ENCODE measurements around the gene SLC6A18.
"Not testable (repeated sequence)": the region's sequence is repeated elsewhere in the genome, so short reads cannot be mapped to it uniquely, and the experiment has no call there.

Gene SLC6A18

DNA sequence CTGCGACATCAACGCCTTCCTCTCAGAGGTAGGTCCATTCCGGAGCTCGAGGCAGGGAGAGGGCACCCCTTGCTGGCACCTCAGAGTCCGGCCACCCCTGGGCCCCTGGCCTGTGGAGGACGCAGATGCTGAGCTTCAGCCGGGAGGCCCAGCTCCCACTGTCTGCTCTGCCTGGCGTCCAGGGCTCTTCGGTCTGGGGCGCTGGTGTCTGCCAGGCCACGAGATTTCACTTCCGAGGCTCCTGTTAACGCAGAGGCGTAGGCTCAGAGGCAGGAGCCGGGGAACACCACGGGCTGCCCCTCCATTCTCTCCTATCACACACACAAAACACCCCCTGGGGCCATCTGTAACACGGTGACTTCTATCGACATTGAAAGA lies 8.3 kb upstream of the SLC6A18 start:
- DNase-seq, result no peak

DNA sequence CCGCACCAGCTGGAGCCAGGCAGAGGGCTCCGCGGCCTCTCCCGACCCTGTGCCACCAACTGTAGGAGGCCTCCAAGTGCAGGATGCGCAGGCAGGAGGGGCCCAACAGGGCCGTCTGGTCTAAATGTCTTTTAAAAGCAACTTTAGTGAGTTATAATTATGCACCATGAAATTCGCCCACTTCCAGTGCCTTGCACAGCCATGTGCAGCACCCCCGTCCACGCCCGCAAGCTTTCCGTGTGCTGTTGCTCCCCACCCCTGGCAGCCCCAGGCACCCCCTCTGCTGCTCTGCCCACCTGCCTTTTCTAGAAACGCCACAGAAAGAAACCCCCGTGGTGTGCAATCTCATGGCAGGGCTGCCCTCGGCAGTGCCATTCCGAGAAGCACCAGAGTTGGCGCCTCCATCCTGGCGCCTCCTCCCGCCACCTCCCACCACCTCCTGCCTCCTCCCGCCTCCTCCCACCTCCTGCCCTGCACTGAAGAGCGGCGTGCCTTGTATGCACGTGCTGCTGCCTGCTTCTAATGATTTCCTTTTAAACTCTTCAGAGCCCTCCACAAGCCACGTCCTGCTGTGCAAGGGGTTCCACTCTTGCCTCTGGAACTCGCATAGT lies 7.5 kb upstream of the SLC6A18 start:
- DNase-seq, result no peak

DNA sequence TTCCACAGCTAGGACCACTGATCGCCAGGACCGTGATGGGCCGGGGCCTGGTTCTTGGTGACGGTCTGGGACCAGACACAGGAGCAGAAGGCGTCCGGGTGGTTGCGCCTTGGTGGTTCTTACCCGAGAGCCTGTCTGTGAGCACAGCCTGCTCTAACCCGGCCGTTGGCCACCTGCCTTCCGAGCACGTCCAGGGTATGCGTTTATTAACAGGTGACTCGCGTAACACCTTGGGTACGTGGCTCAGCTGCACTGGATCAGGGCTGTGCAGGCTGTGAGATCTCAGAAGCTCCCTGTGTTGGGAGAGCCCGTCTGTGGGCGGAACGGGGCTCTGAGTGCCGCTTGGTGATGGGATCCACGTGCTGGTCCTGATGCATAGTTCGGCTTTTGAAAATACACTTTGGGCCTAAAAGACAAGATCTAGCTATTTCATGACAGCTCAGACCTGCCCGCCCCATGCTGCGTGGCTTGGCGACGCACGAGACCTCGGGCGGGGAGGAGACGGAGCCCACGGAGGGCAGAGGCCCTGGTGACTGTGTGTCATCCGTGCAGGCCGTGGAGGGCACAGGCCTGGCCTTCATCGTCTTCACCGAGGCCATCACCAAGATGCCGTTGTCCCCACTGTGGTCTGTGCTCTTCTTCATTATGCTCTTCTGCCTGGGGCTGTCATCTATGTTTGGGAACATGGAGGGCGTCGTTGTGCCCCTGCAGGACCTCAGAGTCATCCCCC lies 6.7 kb upstream of the SLC6A18 start:
- no peak for DNase-seq

DNA sequence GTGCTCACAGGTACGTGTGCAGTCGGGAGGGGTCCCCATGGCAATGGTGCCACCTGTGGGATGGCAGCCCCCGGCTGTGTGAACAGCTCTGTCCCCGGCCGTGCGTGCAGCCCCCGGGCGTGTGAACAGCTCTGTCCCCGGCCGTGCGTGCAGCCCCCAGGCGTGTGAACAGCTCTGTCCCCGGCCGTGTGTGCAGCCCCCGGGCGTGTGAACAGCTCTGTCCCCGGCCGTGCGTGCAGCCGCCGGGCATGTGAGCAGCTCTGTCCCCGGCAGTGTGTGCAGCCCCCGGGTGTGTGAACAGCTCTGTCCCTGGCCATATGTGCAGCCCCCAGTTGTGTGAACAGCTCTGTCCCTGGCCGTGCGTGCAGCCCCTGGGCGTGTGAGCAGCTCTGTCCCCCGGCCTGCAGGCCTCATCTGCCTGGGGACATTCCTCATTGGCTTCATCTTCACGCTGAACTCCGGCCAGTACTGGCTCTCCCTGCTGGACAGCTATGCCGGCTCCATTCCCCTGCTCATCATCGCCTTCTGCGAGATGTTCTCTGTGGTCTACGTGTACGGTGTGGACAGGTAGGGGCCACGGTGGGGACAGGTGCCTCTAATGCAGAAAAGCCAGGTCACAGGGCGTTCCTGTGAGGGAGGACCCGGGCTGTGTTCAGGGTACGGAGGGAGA lies 5.9 kb upstream of the SLC6A18 start:
- no peak for DNase-seq

DNA sequence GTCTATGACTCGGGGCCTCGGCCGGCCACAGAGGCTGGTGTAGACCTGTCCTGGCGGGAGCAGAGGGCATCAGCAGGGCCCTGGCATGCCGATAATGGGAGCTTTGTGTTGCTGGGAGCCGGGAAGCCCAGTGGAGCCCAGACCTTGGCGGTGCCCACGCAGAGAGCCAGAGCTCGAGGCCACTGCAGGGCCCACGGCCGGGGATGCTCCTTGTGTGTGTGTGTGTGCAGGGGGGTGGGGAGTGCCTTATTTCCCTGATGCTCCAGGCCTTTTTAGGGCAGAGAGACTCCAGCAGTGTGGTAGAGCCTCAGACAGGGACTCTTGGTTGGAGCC lies 5.4 kb upstream of the SLC6A18 start:
- DNase-seq, result no peak

DNA sequence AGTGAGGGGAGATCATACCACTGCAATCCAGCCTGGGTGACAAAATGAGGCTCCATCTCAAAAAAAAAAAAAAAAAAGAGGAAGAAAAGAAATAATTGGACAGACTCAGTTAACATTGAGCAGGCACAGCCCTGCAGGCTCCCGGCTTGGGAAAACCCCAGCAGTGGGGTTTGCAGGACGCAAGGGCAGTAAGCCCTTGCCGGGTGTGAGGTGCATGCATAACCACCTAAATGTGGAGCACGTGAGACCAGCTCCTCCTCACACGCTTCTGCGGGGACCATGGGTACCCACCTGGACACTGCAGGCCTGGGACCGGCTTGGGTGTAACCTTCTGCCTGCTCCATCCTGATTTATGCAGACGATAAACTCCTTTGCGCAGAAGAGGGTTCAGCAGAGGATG lies 4.8 kb upstream of the SLC6A18 start:
- no peak for DNase-seq

DNA sequence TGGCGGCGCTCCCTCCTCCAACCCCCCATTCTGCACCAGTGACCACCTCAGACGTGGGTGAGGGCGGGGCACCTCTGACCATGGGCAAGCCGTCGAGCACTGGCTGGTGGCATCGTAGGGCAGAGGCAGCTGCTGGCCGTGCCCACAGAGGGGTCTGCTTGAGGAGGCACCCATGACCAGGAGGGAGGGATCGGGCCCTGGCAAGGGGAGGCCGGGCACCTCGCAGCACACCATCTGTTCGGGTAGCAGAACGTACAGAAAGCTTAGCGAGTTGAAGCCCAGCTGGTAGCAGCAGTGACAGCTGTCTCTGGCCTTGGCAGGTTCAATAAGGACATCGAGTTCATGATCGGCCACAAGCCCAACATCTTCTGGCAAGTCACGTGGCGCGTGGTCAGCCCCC lies 4.3 kb upstream of the SLC6A18 start:
- no peak for DNase-seq

DNA sequence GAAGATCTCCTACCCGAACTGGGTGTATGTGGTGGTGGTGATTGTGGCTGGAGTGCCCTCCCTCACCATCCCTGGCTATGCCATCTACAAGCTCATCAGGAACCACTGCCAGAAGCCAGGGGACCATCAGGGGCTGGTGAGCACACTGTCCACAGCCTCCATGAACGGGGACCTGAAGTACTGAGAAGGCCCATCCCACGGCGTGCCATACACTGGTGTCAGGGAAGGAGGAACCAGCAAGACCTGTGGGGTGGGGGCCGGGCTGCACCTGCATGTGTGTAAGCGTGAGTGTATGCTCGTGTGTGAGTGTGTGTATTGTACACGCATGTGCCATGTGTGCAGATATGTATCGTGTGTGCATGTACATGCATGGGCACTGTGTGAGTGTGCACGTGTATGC lies 3.5 kb upstream of the SLC6A18 start:
- no peak for DNase-seq

DNA sequence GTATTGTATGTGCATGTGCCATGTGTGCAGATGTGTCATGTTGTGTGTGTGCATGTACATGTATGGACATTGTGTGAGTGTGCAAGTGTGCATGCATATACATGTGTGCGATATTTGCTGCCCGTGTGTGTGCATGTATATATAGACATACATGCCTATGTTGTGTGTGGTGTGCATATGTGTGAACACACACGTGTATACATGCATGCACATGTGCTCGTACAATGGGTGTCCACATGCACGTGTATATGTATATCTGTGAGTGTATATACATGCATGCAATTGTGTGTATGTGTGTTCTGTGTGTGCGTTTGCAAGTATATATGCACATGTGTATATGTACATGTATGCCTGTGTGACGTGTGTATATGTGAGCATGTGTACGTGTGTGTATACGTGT lies 3.0 kb upstream of the SLC6A18 start:
- no peak for DNase-seq

DNA sequence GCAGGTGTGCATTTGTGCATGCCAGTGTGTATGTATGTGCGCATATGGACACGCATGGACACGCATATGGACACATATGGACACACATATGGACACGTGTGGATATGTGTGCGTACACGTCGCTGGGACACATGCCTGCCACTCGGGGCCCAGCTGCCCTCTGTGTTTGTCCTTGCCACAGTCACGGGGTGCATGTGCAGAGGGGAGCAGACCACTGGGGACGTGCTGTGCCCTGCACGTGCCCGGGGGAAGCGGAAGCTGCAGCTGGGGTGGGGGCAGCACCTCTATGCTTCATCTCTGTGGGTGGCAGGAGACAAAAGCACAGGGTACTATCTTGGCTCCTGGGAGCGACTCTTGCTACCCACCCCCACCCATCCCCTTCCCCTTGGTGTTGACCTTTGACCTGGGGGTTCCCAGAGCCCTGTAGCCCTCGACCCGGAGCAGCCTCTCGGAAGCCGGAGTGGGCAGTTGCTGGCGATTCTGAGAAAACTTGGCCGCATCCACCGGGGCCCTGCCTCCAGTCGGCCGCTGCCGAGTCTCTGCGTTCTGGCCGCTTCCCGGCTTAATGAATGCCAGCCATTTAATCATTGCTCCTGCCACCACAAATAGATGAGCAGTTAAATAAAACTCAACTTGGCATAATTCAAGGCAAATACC lies 2.4 kb upstream of the SLC6A18 start:
- no peak for DNase-seq

DNA sequence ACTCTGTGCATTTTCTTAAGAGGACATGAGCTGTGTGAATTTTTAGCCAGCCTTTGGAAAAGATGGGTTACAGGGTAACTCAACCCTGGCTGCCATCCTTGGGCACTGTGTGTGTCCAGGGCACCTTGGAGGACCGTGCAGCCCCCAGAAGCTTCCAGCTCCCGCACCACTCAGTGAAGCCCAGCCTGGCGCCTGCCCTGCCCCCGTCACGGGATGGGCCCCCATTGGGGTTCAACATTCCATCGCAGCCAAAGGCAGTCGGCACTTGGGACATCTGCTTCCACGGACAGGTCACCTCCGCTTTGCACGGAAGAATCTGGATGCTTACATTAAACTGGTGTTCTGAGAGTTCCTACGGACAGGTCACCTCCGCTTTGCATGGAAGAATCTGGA lies 1.9 kb upstream of the SLC6A18 start:
- no peak for DNase-seq

DNA sequence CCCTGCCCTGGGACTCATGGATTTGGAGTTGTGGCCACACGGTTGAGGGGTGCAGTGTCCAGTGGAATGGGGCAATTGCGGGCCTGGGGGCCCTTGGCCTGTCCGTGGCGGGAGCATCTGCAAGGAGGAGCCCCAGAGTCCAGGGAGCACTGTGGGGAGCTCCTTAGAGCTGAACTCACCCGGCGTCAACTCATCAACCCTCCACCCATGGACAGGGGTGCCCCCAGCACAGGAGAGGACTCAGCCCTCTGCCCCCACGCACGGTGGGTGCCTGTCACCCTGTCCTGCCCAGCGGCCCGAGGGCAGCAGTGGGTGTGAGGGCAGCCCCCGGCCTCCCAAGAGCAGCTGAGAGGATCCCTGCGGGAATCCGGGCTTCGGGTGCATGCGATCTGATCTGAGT lies 550 bp upstream of the SLC6A18 start:
- no peak for DNase-seq

DNA sequence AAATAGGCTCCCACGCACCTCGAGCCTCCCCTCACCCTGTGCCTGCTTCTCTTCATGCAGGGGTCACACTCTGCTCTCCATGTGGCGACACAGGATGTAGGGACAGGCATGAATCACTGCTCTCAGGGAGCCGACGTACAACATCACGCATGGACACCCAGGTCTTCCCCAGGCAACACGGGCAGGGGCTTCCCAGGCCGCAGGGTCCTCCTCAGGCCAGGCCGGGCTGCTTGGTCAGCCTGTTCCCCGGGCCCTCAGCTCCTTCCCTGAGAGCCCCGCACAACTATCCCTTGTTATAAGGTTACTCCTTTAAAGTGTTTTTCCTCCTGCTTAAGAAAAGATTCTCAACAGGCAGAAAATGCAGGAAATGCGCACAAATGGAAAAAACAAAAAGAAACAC lies 1.1 kb downstream of the SLC6A18 start:
- no peak for DNase-seq

DNA sequence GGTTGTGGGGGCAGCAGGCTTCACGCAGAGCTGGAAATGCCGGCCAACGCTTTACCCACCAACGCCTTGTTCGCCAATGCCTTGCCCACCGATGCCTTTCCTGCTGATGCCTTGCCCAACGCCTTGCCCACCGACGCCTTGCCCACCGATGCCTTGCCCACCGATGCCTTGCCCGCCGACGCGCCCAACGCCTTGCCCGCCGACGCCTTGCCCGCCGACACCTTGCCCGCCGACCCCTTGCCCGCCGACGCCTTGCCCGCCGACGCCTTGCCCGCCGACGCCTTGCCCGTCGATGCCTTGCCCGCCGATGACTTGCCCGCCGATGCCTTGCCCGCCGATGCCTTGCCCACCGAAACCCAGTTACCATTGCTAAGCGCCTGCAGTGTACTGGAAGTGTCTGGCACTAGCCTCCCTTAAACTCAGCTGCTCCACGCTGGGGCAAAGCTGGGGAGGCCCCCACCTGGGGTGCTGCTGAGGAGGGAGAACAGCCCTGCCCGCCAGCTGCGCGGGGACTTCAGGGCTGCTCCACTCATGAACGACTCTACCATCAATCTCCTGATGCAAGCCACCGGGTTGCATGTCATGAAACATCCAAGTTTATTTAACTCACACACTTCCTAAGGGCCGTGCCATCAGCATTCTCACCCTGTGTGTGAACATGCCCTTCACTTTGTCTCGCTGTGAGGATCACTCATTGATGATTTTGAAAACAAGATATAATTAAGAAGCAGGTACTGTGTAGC lies 1.8 kb downstream of the SLC6A18 start:
- no peak for DNase-seq

DNA sequence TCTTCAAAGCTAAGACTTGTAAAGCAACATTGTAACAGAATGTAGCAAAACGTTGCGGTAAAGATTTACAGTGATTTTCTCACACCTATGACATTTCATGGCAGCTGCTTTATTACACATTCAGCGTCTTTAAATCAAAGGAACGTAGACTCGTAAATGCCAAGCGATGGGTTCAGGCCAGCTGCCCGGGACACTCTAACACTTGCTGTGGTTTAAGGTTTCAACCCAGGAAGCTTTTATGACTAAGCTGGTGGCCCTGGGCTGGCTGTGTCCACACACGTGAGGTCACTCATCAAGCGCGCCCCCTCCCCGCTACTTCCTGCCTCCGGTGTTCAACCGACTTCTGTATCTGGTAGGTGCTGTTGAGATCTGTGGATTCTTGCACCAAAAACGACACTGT lies 2.5 kb downstream of the SLC6A18 start:
- DNase-seq, result no peak

DNA sequence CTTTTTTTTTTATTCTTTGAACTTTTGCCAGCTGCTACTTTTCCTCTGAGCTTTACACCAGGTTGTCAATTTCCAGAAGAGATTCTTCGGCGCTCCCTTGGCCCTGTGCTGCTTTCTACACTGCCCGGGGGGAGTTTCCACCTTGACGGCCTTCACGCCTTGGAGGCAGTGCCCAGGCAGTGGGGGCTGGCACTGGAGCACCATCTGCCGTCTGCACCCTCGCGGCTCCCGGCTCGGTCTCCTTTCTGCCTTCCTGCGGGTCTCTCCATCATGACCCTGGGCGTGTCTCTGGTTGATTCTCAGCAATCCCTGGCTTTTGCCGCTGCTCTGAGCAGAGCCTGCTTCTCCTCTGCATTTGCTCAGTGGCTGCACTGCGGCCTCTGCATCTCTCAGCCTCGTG lies 2.9 kb downstream of the SLC6A18 start:
- DNase-seq, result no peak

DNA sequence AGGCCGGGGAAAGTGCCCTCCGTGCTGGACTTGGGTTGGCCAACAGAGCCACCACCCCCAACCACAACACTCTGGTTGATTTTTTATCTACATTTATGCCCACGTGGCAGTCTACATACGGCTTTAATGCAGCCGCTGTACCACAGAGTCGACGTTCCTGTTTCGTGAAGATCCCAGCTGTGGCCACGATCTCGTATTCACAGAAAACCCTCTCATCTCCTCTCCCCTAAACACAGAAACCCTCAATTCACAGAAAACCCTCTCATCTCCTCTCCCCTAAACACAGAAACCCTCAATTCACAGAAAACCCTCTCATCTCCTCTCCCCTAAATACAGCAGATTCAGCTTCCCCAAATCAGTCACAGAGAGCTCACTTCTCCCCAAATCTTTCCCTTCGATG lies 3.8 kb downstream of the SLC6A18 start:
- not testable (repeated sequence) for DNase-seq

DNA sequence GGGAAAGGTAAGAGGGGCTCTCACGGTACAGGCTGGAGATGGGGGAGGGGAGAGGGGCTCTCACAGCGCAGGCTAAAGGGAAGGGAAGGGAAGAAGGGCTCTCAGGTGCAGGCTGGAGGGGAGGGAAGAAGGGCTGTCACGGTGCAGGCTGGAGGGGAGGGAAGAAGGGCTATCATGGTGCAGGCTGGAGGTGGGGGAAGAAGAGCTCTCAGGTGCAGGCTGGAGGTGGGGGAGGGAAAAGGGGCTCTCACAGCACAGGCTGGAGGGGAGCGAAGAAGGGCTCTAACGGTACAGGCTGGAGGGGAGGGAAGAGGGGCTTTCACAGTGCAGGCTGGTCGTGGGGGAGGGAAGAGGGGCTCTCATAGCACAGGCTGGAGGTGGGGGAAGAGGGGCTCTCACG lies 4.6 kb downstream of the SLC6A18 start:
- DNase-seq, result no peak

DNA sequence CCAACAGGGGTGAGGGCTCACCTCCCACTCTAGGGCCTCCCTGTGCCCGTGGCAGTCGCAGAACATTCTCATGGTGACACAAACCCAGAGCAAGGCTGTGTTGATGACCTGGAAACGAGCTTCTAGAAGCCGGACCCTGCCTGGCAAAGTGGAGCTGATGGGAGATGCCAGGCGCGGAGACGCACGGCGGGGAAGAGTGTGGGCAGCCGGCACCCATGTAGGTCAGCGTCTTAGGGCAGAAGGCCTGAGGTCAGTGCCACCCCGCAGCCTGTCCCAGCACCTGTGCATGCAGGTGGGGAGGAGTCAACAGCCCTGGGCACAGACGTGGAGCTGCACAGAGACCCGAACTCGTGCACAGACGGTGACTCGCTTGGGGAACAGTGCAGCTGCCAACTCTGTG lies 5.4 kb downstream of the SLC6A18 start:
- DNase-seq, result no peak

DNA sequence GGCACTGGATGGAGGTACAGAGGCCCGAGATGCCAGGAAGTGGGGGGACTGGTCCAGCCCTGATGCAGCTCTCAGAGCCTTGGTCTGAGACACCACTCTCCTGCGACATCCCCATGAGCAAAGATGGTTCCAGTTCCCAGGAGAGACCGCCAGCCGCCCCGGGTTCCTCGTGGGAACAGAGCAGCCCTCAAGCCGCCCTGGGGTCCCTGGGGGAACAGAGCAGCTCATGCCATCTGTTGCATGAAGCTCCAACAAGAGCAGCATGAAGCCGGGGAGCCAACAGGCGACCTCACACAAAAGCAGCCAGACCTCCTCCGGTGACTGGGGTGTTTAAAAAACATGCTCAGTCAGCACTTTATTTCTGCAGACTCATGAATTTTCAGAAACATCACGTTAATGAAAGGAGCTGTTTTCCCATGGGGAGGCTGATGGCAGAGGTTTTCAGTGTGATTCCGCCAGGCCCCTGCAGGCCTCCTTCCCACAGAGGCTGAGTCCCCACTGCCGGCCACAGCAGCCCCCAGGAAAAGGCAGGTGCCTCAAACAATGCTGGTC lies 6.2 kb downstream of the SLC6A18 start:
- DNase-seq, result no peak

DNA sequence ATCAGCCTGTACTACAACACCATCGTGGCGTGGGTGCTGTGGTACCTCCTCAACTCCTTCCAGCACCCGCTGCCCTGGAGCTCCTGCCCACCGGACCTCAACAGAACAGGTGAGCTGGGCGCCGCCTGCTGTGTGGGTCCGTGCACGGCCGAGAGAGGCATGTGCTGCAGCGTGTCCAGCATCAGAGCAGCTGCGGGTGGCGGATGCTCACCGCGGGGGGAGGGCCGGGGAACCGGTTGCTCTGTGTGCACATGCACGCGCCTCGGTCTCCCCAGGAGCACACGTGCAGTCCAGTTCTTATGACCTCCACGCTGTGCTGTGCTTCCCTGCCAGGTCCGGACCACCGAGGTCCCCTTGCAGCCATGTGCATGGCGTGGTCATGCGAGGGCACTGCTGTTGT lies 7.6 kb downstream of the SLC6A18 start:
- no peak for DNase-seq

DNA sequence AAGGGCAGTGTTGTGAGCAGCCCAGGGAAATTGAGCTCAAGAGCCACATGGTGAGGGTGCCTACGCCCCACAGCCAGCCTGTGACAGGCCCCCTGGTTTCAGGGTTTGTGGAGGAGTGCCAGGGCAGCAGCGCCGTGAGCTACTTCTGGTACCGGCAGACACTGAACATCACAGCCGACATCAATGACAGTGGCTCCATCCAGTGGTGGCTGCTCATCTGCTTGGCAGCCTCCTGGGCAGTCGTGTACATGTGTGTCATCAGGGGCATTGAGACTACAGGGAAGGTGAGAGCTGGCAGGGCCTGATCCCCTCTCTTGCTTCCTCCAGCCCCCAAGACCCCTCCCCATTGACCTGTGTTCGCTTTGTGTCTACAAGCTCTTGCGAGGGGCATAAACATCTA lies 10.2 kb downstream of the SLC6A18 start:
- no peak for DNase-seq

DNA sequence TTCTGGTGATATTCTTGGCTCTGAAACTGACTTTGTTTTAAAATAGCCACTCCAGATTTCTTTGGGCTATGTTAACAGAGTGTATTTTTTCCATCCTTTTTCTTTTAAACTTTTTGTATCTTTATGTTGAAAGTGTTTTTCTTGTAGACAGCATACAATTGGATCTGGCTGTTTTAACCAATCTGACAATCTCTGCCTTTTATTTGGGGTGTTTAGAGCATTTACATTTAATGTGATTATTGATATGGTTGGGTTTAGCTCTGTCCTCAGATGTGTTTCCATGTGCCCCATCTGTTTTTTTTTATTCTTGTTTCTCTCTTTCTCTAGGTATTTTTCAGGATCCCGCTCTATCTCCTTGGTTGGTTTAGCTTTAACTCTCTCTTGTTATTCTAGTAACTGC lies 10.7 kb downstream of the SLC6A18 start:
- DNase-seq, result no peak

Measured in CD4-positive, alpha-beta T cell treated with Interleukin-1 beta for 1 hour (primary cell).